ENCODE measurements around the gene CCDC116.
"Not testable (repeated sequence)": the region's sequence is repeated elsewhere in the genome, so short reads cannot be mapped to it uniquely, and the experiment has no call there.

The CCDC116 gene

DNA sequence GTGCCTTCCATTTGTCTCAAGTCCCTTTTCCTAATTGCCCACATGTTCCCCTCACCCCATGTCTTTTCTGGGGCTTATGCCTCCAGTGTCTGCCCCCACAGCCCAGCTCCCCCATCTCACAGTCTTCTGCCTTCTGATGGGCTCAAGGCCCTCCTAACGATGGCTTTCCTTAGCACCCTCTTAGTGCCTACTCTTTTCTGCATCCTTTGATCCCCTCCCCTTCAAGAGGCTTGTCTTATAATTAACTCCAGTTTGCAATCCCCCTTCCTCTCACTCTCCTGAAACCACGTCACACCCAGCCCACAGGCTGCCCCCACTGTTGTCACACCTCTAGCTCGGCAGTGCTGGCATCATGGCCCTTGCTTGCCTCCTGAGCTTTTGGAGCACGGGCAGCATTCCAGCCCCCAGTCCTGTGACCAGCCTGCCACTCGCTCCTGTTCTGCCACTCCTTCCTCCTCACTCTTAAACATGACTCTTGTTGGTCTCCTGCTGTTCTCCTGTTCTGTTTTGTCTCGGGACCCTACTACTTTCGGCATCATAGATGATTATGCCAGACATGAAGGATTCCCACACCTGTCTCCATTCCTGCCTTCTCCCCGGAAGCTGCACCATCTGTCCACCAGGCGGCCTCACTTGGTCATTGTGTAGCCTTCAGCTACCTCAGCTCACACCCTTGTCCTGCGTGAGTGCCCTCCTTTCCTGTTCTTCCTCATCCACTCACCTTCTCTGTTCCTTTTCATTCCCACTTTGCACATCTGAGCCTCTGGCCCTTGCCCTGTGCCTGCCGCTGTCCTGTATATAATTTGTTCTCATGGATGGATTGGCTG is 38.9 kb upstream of the CCDC116 start:
- peaks cover 22% of the 10 kb centered on the region for H3K4me1 ChIP-seq (ENCODE audit: low read depth, poor library complexity, severe bottlenecking)
- TF ChIP-seq, protein P1, sequence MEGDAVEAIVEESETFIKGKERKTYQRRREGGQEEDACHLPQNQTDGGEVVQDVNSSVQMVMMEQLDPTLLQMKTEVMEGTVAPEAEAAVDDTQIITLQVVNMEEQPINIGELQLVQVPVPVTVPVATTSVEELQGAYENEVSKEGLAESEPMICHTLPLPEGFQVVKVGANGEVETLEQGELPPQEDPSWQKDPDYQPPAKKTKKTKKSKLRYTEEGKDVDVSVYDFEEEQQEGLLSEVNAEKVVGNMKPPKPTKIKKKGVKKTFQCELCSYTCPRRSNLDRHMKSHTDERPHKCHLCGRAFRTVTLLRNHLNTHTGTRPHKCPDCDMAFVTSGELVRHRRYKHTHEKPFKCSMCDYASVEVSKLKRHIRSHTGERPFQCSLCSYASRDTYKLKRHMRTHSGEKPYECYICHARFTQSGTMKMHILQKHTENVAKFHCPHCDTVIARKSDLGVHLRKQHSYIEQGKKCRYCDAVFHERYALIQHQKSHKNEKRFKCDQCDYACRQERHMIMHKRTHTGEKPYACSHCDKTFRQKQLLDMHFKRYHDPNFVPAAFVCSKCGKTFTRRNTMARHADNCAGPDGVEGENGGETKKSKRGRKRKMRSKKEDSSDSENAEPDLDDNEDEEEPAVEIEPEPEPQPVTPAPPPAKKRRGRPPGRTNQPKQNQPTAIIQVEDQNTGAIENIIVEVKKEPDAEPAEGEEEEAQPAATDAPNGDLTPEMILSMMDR (conservative IDR thresholded peaks at IDR 0.05; ENCODE audit: low read depth, low read length) = 0 out of 2 replicates have a peak, but pooled peaks have one; percentile 28
- H3K4me3 ChIP-seq (IDR thresholded peaks at IDR 0.05; ENCODE audit: insufficient read depth, low read depth, low read length) = no peak overlapping the region
- peaks cover 95% of the 10 kb centered on the region for H3K79me2 ChIP-seq (ENCODE audit: insufficient read depth, low read depth)
- no peaks in the 10 kb centered on the region for H3K27me3 ChIP-seq (ENCODE audit: insufficient read depth, low read depth)
- no peak overlapping the region for H3K9ac ChIP-seq
- no peak overlapping the region for H3K4me2 ChIP-seq
- peaks cover 31% of the 10 kb centered on the region; the same call in 1 of the 2 replicates for H4K20me1 ChIP-seq (ENCODE audit: insufficient read depth)
- H2AFZ ChIP-seq (ENCODE audit: low read depth) = no peak overlapping the region
- H3K36me3 ChIP-seq (ENCODE audit: insufficient read depth) = peaks cover 20% of the 10 kb centered on the region; the same call in 1 of the 2 replicates
- no peak overlapping the region for H3K27ac ChIP-seq

DNA sequence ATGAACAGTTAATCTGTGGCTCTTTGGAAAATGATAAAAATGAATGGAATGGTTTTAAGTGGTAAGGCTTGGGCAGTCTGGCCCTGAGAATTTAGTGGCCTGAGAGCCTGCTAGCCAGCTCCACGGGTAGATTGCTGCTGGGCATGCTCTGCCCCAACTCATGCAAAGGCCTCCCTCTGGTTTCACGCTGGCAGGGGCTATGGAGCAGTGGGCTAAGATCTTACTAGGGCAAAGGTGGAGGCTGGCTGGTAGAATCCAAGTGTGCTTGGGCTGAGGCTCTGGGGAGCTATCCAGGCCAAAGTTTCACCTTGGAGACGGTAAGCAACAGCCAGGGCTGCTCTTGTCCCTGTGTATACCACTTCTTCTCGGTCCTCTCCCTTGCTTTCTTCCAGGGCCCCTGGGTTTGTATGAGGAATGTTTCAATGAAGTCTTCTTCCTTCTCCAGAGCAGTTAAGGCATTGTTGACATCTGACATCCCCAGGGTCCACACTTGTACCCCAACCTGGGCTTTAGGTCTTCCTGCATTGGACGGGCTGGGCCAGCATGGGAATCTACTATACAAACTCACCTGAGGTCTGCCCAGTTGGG is 37.6 kb upstream of the CCDC116 start:
- H3K27me3 ChIP-seq (ENCODE audit: insufficient read depth, low read depth) = no peaks in the 10 kb centered on the region
- no peak overlapping the region for H2AFZ ChIP-seq (ENCODE audit: low read depth)
- H3K36me3 ChIP-seq (ENCODE audit: insufficient read depth) = peaks cover 20% of the 10 kb centered on the region; the same call in 1 of the 2 replicates
- TF ChIP-seq, protein P1 (conservative IDR thresholded peaks at IDR 0.05; ENCODE audit: low read depth, low read length) = no peak
- no peak overlapping the region for H3K27ac ChIP-seq
- H3K4me3 ChIP-seq (IDR thresholded peaks at IDR 0.05; ENCODE audit: insufficient read depth, low read depth, low read length) = no peak overlapping the region
- peaks cover 8% of the 10 kb centered on the region for H3K4me1 ChIP-seq (ENCODE audit: low read depth, poor library complexity, severe bottlenecking)
- H3K4me2 ChIP-seq = no peak overlapping the region
- peaks cover 95% of the 10 kb centered on the region for H3K79me2 ChIP-seq (ENCODE audit: insufficient read depth, low read depth)
- H3K9ac ChIP-seq = no peak overlapping the region
- peaks cover 24% of the 10 kb centered on the region; the same call in 1 of the 2 replicates for H4K20me1 ChIP-seq (ENCODE audit: insufficient read depth)

DNA sequence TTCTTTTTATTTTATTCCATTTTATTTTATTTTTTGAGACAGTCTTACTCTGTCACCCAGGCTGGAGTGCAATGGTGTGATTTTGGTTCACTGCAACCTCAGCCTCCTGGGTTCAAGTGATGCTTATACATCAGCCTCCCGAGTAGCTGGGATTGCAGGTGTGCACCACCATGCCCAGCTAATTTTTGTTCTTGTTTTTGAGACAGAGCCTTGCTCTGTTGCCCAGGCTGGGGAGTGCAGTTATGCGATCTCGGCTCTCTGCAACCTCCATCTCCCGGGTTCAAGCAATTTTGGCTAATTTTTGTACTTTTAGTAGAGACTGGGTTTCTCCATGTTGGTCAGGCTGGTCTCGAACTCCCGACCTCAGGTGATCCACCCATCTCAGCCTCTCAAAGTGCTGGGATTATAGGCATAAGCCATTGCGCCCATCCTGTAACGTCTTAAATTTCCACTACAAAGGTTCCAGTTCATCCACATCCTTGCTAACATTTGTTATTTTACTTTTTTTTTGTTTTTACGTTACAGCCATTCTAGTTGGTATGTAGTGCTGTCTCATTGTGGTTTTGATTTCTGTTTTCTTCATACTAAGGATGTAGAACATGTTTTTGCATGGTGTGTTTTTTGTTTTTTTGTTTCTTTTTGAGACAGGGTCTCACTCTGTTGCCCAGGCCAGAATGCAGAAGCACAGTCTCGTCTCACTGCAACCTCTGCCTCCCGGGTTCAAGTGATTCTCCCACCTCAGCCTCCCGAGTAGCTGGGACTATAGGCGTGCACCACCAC is 36.0 kb upstream of the CCDC116 start:
- H3K4me1 ChIP-seq (ENCODE audit: low read depth, poor library complexity, severe bottlenecking); H4K20me1 ChIP-seq (ENCODE audit: insufficient read depth): not testable (repeated sequence)
- peaks cover 20% of the 10 kb centered on the region; the same call in 1 of the 2 replicates for H3K36me3 ChIP-seq (ENCODE audit: insufficient read depth)

DNA sequence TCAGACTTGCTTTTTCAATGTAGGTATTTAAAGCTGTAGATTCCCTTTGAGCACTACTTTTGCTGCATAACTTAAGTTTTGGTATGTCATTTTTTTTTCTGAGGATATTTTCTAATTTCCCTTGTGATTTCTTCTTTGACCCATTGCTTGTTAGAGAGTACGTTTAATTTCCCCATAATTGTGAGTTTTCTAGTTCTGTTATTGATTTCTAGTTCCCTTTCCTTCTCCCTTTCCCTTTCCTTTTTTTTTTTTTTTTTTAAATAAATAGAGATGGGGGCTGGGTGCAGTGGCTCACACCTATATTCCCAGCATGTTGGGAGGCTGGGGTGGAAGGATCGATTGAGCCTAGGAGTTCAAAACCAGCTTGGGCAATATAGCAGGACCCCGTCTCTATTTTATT is 34.3 kb upstream of the CCDC116 start:
- Histone ChIP-seq H3K36me3 (ENCODE audit: insufficient read depth) (peaks cover 20% of the 10 kb centered on the region; the same call in 1 of the 2 replicates), H3K27ac (no peak overlapping the region), H2AFZ (ENCODE audit: low read depth) (no peak overlapping the region), H3K4me3 (IDR thresholded peaks at IDR 0.05; ENCODE audit: insufficient read depth, low read depth, low read length) (no peak overlapping the region), H3K27me3 (ENCODE audit: insufficient read depth, low read depth) (no peaks in the 10 kb centered on the region), H3K4me1 (ENCODE audit: low read depth, poor library complexity, severe bottlenecking) (no peaks in the 10 kb centered on the region), H4K20me1 (ENCODE audit: insufficient read depth) (peaks cover 6% of the 10 kb centered on the region; the same call in 1 of the 2 replicates), H3K79me2 (ENCODE audit: insufficient read depth, low read depth) (peaks cover 96% of the 10 kb centered on the region), H3K4me2 (no peak overlapping the region), H3K9ac (no peak overlapping the region)
- TF ChIP-seq, protein P1 (conservative IDR thresholded peaks at IDR 0.05; ENCODE audit: low read depth, low read length) = no peak

More for the DNA sequence above, 36.0 kb upstream of the CCDC116 start:
- H2AFZ ChIP-seq (ENCODE audit: low read depth); H3K4me3 ChIP-seq (IDR thresholded peaks at IDR 0.05; ENCODE audit: insufficient read depth, low read depth, low read length); H3K27ac ChIP-seq; H3K4me2 ChIP-seq; H3K27me3 ChIP-seq (ENCODE audit: insufficient read depth, low read depth); H3K9ac ChIP-seq: not testable (repeated sequence)
- H3K79me2 ChIP-seq (ENCODE audit: insufficient read depth, low read depth) = peaks cover 95% of the 10 kb centered on the region
